GM19240 (cell line): ENCODE data around the gene ARHGAP10.
"Not testable (repeated sequence)": the region's sequence is repeated elsewhere in the genome, so short reads cannot be mapped to it uniquely, and the experiment has no call there.

Source experiments
- DNase-seq: peaks from one replicate; pipeline ENCODE4 v3.0.0; 2011; ENCODE audit warnings: low spot score; ENCODE audit not compliant: insufficient read length

ARHGAP10 gene

GRCh38 chr4:147793569-147794313 is 61.9 kb downstream of the ARHGAP10 start:
- no peak for DNase-seq

- no peak for DNase-seq
Measured at GRCh38 chr4:147794314-147794680, 62.4 kb downstream of the ARHGAP10 start.

- no peak for DNase-seq
Measured at GRCh38 chr4:147794787-147795413, 63.0 kb downstream of the ARHGAP10 start.

- not testable (repeated sequence) for DNase-seq
Measured at GRCh38 chr4:147799057-147799456, 67.2 kb downstream of the ARHGAP10 start.

GRCh38 chr4:147799986-147800555 is 68.2 kb downstream of the ARHGAP10 start:
- peak; percentile 50 for DNase-seq

GRCh38 chr4:147801820-147802219 is 69.9 kb downstream of the ARHGAP10 start:
- DNase-seq: no peak

GRCh38 chr4:147802346-147802745 is 70.5 kb downstream of the ARHGAP10 start:
- DNase-seq: no peak

- no peak for DNase-seq
Measured at GRCh38 chr4:147805946-147806345, 74.1 kb downstream of the ARHGAP10 start.

- DNase-seq: no peak
Measured at GRCh38 chr4:147808447-147808846, 76.6 kb downstream of the ARHGAP10 start.

- DNase-seq: no peak
Measured at GRCh38 chr4:147809211-147809610, 77.3 kb downstream of the ARHGAP10 start.

- no peak for DNase-seq
Measured at GRCh38 chr4:147811878-147812277, 80.0 kb downstream of the ARHGAP10 start.

GRCh38 chr4:147813109-147813773 is 81.4 kb downstream of the ARHGAP10 start:
- no peak for DNase-seq

- no peak for DNase-seq
Measured at GRCh38 chr4:147813973-147814372, 82.1 kb downstream of the ARHGAP10 start.

GRCh38 chr4:147814376-147814775 is 82.5 kb downstream of the ARHGAP10 start:
- no peak for DNase-seq

- DNase-seq: no peak
Measured at GRCh38 chr4:147815741-147816140, 83.9 kb downstream of the ARHGAP10 start.

GRCh38 chr4:147816382-147817254 is 84.7 kb downstream of the ARHGAP10 start:
- no peak for DNase-seq

- DNase-seq: no peak
Measured at GRCh38 chr4:147820975-147821374, 89.1 kb downstream of the ARHGAP10 start.

GRCh38 chr4:147821555-147821954 is 89.7 kb downstream of the ARHGAP10 start:
- no peak for DNase-seq

GRCh38 chr4:147822128-147822527 is 90.2 kb downstream of the ARHGAP10 start:
- DNase-seq: no peak

GRCh38 chr4:147823130-147823529 is 91.2 kb downstream of the ARHGAP10 start:
- DNase-seq: no peak

- DNase-seq: no peak
Measured at GRCh38 chr4:147824316-147824715, 92.4 kb downstream of the ARHGAP10 start.
